ENCODE data around the gene HS2ST1.

GRCh38 chr1:86925742-86926141, 11.3 kb downstream of the HS2ST1 start:
- TF ChIP-seq, protein P1, sequence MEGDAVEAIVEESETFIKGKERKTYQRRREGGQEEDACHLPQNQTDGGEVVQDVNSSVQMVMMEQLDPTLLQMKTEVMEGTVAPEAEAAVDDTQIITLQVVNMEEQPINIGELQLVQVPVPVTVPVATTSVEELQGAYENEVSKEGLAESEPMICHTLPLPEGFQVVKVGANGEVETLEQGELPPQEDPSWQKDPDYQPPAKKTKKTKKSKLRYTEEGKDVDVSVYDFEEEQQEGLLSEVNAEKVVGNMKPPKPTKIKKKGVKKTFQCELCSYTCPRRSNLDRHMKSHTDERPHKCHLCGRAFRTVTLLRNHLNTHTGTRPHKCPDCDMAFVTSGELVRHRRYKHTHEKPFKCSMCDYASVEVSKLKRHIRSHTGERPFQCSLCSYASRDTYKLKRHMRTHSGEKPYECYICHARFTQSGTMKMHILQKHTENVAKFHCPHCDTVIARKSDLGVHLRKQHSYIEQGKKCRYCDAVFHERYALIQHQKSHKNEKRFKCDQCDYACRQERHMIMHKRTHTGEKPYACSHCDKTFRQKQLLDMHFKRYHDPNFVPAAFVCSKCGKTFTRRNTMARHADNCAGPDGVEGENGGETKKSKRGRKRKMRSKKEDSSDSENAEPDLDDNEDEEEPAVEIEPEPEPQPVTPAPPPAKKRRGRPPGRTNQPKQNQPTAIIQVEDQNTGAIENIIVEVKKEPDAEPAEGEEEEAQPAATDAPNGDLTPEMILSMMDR (IDR thresholded peaks at IDR 0.05; ENCODE audit: insufficient read depth, low read length), result no peak
- TF ChIP-seq POLR2AphosphoS5 (IDR thresholded peaks at IDR 0.05; ENCODE audit: low read depth) (no peak), SPI1 (IDR thresholded peaks at IDR 0.05; ENCODE audit: borderline replicate concordance, low read depth) (no peak), REST (IDR thresholded peaks at IDR 0.05; ENCODE audit: insufficient replicate concordance, low read depth) (no peak), GABPA (IDR thresholded peaks at IDR 0.05; ENCODE audit: low read depth) (no peak)

Measured in HL-60 (cell line).